ENCODE measurements around the gene TXN. TPM values are rescaled to one million over a fixed set of nuclear protein-coding genes. Genes with fewer than 3 reads are reported as not detected.

TXN gene
- total and polyA plus RNA-seq, 2 of the 8 experiments (the other 6 are each of a cell fraction or from before 2014, with no cell fraction given) = 297 to 419 TPM

GRCh38 chr9:110246214-110246613 lies 10.1 kb downstream of the TXN start (continued):
- TF ChIP-seq, protein P1, sequence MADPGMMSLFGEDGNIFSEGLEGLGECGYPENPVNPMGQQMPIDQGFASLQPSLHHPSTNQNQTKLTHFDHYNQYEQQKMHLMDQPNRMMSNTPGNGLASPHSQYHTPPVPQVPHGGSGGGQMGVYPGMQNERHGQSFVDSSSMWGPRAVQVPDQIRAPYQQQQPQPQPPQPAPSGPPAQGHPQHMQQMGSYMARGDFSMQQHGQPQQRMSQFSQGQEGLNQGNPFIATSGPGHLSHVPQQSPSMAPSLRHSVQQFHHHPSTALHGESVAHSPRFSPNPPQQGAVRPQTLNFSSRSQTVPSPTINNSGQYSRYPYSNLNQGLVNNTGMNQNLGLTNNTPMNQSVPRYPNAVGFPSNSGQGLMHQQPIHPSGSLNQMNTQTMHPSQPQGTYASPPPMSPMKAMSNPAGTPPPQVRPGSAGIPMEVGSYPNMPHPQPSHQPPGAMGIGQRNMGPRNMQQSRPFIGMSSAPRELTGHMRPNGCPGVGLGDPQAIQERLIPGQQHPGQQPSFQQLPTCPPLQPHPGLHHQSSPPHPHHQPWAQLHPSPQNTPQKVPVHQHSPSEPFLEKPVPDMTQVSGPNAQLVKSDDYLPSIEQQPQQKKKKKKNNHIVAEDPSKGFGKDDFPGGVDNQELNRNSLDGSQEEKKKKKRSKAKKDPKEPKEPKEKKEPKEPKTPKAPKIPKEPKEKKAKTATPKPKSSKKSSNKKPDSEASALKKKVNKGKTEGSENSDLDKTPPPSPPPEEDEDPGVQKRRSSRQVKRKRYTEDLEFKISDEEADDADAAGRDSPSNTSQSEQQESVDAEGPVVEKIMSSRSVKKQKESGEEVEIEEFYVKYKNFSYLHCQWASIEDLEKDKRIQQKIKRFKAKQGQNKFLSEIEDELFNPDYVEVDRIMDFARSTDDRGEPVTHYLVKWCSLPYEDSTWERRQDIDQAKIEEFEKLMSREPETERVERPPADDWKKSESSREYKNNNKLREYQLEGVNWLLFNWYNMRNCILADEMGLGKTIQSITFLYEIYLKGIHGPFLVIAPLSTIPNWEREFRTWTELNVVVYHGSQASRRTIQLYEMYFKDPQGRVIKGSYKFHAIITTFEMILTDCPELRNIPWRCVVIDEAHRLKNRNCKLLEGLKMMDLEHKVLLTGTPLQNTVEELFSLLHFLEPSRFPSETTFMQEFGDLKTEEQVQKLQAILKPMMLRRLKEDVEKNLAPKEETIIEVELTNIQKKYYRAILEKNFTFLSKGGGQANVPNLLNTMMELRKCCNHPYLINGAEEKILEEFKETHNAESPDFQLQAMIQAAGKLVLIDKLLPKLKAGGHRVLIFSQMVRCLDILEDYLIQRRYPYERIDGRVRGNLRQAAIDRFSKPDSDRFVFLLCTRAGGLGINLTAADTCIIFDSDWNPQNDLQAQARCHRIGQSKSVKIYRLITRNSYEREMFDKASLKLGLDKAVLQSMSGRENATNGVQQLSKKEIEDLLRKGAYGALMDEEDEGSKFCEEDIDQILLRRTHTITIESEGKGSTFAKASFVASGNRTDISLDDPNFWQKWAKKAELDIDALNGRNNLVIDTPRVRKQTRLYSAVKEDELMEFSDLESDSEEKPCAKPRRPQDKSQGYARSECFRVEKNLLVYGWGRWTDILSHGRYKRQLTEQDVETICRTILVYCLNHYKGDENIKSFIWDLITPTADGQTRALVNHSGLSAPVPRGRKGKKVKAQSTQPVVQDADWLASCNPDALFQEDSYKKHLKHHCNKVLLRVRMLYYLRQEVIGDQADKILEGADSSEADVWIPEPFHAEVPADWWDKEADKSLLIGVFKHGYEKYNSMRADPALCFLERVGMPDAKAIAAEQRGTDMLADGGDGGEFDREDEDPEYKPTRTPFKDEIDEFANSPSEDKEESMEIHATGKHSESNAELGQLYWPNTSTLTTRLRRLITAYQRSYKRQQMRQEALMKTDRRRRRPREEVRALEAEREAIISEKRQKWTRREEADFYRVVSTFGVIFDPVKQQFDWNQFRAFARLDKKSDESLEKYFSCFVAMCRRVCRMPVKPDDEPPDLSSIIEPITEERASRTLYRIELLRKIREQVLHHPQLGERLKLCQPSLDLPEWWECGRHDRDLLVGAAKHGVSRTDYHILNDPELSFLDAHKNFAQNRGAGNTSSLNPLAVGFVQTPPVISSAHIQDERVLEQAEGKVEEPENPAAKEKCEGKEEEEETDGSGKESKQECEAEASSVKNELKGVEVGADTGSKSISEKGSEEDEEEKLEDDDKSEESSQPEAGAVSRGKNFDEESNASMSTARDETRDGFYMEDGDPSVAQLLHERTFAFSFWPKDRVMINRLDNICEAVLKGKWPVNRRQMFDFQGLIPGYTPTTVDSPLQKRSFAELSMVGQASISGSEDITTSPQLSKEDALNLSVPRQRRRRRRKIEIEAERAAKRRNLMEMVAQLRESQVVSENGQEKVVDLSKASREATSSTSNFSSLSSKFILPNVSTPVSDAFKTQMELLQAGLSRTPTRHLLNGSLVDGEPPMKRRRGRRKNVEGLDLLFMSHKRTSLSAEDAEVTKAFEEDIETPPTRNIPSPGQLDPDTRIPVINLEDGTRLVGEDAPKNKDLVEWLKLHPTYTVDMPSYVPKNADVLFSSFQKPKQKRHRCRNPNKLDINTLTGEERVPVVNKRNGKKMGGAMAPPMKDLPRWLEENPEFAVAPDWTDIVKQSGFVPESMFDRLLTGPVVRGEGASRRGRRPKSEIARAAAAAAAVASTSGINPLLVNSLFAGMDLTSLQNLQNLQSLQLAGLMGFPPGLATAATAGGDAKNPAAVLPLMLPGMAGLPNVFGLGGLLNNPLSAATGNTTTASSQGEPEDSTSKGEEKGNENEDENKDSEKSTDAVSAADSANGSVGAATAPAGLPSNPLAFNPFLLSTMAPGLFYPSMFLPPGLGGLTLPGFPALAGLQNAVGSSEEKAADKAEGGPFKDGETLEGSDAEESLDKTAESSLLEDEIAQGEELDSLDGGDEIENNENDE (IDR thresholded peaks at IDR 0.05; ENCODE audit: insufficient replicate concordance, low read length) = no peak

Data from H1 (cell line).